PFSK-1 (cell line): ENCODE data around the gene UBE3B.

ENCODE experiments used
- FOXP2 ChIP-seq: optimal IDR thresholded peaks from 2 replicates; pipeline ENCODE3; 2011; ENCODE audit warnings: borderline replicate concordance, control low read depth, inconsistent platforms; ENCODE audit not compliant: insufficient read depth; ENCODE audit errors: extremely low read length, extremely low read depth
- TAF1 ChIP-seq: IDR thresholded peaks from 2 replicates; pipeline ENCODE4 v1.6.1; 2012; ENCODE audit warnings: low read length, control low read depth, borderline replicate concordance; ENCODE audit not compliant: insufficient read depth

Gene UBE3B

DNA sequence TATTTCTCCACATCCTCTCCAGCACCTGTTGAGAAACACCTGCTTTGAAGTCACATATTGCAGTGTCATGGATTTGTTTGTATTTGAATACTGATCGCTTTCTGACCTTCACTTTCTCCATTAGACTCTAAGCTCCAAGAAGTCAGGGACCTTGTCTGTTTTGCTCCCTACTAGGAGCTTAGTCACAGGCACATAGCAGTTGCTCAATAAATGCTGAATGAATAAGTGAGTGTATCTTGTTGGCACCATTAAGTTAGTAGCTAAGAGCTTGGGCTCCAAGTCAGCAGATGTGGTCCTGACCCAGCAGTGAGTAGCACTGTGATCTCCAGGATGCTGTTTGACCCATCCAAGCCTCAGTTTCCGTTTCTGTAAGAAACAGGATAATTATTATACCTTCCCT, 106.3 kb downstream of the UBE3B start:
- TF ChIP-seq TAF1 (no peak), FOXP2 (no peak)
